Globus pallidus (tissue), 1 donor: ENCODE data around the gene PHLDA3.
A peak's percentile ranks its signal among the peaks of the same experiment; 100 is the strongest.

Experiments used
- DNase-seq: peaks from one replicate; pipeline ENCODE4 v3.0.0-alpha.2; 2015; ENCODE audit warnings: low spot score

PHLDA3 gene

DNA sequence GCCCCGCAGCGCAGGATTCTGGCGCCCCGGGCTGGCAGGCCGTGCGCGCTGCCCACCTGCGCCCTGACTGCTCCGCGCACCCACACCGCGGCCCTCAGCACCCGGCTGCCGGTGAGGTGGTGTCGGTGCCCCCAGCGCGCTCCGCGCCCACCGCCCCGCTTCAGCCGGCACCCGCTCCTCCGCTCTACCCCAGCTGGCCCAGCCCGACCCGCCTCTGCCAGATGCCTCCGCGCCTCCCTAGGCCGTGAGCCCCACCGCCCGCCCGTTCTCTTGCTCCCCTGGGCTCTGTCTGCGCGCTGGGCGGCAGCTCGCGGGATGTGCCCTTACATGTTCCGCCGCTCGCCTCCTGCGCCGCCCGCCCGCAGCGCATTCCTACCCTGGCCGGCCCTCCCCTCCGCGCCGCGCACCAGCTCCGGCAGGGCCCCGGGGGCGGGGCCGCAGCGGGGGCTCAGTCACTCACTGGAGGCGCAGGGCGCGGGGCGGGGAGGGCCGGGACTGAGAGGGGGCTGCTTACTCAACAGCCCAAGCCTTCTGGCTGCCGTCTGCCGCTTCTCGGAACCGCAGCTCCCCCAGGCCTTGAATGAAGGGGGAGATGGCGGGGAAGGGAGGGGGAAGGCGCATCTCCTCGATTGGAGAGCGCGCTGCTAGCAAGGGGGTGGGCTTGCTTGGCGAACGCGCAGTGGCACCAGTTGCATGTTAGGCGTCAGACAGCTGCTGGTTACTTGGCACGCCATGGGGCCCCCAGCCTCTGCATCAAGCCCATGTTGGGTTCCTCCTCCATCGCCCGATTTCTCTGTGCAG, at the start of gene PHLDA3:
Gene PHLDA3, minus strand, starts transcription at position 345 of the 801 bp plus-strand sequence. CDS start 402 bp downstream, outside the sequence.
- DNase-seq, result peak; percentile 91

DNA sequence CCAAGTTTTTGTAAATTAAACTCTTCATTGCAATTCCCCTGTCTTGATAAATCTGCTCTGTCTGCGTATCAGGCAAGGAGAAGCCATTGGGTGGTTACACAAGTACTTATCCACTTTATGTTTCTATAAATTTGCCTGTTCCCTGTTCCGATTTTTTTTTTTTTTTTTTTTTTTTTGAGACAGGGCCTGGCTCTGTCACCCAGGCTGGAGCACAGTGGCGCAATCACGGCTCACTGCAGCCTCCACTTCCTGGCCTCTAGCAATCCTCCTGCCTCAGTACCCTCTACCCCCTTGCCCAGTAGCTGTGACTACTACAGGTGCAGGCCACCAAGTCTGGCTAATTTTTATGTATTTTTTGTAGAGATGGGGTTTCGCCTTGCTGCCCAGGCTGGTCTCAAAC, 49.1 kb upstream of the PHLDA3 start:
- no peak for DNase-seq

DNA sequence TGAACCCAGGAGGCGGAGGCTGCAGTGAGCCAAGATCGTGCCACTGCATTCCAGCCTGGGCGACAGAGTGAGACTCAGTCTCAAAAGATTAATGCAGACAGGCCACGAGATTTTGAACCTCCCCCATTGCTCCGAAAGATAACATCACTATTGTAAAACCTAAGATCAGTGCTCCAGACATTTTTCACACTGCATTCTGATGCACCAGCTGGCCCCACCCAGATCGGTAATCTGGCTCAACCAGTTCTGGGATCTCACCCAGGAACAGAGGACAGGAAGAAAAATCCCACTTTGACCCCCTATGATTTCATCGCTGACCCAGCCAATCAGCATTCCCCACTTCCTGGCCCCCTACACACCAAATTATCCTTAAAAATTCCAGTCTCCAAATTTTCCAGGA, 48.6 kb upstream of the PHLDA3 start:
- DNase-seq, result no peak

DNA sequence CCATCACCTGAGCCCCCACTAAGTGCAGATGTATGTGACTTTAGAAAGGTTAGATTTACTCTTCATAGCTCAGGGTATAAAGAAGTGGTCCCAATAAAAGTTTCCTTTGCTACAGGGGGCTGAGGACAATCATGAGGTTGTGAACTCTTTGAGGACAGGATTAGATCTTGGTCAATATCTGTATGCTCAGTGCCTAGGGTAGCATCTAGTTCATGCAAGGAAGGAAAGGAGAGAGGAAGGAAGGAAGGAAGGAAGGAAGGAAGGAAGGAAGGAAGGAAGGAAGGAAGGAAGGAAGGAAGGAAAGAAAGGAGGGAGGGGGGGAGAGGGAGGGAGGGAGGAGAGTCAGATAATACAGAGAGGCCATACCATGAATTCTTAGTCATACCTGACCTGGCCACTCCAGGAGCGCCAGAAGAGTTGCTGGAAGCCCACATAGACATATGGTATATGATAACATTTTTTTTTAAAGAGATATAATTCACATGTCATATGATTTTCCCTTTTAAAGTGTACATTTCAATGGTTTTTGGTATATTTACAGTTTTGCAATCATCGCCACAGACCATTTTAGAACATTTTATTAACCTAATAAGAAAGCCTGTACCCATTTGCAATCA, 47.6 kb upstream of the PHLDA3 start:
- DNase-seq, result no peak

DNA sequence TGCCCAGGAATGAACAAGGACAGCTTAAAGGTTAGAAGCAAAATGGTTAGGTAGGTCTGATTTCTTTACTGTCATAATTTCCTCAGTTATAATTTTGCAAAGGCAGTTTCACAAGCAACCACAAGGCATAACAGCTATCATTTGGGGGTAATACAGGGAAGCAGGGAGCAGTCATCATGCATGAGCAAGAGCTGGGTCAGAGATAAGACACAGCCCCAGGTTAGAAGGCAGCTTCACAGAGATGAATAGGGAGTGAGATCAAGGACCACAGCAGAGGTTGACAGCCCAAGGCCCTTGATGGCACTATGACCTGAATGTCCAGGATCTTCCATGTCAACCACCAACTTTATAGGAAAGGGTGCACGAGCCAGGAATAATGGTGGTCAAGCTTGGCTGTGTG, 46.9 kb upstream of the PHLDA3 start:
- DNase-seq, result no peak

DNA sequence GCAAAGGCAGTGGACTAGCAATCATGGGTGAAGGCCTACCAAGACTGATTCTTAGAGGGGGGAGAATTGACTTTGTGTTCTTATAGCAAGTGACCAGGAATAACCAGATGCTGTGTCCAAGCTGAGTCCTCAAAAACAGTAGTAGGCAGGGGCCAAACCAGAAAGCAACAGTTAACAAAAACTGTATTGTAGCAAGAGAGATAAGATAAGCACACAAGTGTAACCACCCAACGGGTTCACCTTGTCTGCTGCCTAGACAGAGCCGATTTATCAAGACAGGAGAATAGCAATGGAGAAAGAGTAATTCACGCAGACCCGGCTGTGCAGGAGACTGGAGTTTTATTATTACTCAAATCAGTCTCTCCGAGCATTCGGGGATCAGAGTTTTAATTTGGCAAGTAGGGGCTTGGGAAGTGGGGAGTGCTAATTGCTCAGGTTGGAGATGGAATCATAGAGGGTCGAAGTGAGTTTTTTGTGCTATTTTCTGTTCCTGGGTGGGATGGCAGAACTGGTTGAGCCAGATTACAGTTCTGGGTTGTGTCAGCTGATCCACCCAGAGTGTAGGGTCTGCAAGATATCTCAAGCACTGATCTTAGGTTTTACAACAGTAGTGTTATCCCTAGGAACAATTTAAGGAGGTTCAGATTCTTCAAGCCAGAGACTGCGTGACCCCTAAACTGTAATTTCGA, 46.2 kb upstream of the PHLDA3 start:
- DNase-seq, result no peak

DNA sequence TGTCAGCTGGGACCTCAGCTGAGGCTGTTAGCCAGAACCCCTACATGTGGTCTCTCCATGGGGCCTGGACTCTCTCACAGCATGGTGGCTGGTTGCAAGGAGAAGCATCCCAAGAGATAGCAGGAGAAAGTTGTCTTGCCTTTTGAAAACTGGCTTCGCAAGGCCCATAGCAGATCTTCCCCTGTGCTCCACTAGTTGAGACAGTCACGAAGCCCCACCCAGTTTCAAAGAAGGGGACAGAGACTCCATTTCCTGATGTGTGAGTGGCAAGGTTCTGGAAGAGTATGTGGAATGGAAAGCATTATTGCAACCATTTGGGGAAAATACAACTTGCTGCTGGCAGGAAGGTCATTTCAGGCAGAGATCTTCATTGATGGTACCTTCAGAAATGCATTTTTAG, 45.5 kb upstream of the PHLDA3 start:
- no peak for DNase-seq

GRCh38 chr1:201513498-201514243, 44.7 kb upstream of the PHLDA3 start:
- no peak for DNase-seq

- DNase-seq, result peak; percentile 85
Observed at GRCh38 chr1:201511941-201512539, 43.1 kb upstream of the PHLDA3 start.

- DNase-seq, result no peak
Observed at GRCh38 chr1:201511396-201511940, 42.5 kb upstream of the PHLDA3 start.

DNA sequence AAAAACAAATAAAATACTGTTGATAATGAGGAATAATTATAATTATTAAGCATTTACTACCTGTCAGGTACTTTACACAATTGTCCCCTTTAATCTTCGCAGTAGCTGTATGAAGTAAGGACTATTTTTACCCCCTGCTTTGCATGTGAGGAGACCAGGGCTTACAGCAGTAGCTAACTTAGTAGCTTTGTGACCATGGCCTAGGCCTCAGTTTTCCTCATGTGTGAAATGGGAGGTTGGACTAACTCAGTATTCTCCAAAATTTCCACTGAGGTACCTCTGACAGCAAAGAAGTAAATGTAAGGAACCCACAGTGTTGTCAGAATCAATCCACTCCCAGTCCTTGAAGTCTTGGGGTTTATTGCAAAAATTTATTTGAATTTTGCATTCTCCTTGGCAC, 41.7 kb upstream of the PHLDA3 start:
- no peak for DNase-seq

DNA sequence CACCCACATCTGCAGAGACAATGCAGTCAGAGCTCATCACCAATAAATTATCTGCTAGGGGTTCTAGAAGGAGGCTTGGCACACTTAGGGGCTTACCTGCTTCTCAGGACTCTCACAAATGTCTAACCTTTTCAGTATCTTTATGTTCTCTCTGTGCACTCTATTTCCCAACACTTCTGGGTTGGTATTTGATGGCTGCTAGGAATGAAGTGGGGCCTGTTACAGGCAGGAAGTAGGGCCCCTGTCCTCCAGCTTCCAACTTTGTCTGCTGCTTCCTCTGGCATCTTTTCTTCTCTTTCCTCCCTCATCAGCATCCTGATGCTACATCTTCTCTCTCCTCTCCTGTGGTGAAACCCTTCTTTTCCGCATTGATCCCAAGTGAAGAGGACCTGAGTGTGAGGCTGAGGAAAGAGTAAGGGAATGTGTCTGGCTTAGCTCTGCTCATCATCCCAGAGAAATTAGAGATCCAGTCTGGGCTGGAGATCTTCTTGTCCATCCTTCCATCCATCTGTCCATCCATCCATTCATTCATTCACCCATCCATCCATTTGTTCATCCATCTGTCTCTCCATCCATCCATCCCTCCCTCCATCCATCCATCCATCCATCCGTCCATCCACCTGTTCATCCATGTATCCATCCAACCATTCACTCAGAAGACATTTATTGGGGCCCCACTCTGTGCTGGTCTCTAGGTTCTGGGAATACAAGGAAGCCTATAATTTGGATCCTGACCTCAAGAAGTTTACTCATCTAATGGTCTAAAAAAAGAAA, 40.8 kb upstream of the PHLDA3 start:
- no peak for DNase-seq

GRCh38 chr1:201508809-201509208, 39.8 kb upstream of the PHLDA3 start:
- DNase-seq, result no peak

DNA sequence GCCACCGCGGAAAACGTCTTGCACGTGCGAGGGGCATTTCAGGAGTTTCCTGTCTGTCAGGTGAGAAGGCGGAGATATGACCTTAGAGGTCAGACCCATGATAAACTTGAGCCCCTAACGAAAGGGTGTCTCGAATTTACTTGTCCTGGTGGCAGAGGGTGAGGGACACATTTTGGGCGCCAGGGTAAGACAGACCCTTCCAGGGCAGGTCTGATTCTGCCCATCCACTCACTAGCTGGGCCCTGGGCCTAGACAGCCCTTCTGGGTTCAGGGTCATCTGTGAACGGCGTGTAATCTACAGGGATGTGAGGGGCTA, 38.3 kb upstream of the PHLDA3 start:
- DNase-seq, result no peak

- DNase-seq, result peak; percentile 96
Observed at GRCh38 chr1:201506557-201507359, 37.8 kb upstream of the PHLDA3 start, which contains the start of gene CSRP1. Gene CSRP1 (minus strand): TSS chr1:201507123. CDS start chr1:201496303, 10,820 bp downstream.

- no peak for DNase-seq
Observed at GRCh38 chr1:201506092-201506491, 37.1 kb upstream of the PHLDA3 start.

- no peak for DNase-seq
Observed at GRCh38 chr1:201505503-201505890, 36.5 kb upstream of the PHLDA3 start.

DNA sequence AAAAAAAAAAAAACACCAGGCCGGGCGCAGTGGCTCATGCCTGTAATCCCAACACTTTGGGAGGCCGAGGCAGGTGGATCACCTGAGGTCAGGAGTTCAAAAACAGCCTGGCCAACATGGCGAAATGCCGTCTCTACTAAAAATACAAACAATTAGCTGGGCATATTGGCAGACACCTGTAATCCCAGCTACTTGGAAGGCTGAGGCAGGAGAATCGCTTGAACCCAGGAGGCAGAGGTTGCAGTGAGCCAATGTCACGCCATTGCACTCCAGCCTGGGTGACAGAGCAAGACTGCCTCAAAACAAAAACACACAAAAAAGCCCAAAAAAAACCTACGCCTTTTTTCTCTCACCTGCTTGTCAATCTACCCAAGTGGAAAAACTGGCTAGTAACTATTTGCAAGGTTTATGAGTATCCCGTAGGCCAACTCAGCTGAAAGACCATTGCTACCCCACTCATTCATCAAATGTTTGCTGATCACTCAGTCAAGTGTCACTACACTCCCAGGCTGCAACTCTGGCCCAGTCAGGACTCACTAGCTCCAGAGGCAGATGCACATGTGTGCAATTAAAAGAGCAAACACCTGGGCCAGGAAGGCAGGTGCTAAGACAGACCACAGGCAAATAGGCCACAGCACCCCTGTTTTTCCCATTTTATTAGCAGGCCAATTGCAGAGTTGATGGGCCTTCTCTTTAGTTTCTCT, 36.0 kb upstream of the PHLDA3 start:
- DNase-seq, result no peak

DNA sequence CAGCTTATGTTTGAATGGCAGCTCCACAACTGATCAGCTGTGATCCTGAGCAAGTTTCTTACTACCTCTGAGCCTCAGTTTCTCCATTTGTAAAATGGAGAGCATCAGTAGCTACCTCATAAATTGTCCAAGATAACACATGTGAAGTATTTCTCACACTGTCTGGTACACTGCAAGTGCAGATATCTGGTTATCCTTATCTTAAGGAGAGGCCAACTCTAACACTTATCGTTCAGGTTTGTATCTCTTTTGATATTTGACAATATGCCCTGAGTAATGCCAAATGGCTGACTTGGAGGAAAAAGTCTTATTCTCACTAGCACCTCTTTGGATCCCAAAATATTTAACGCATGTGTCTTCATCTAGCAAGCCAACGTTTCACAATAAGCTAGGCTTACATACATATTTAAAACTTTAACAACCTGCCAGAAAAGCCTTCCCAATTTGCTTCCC, 35.2 kb upstream of the PHLDA3 start:
- DNase-seq, result no peak
